H1 (cell line): ENCODE data around the gene ANKMY2. TPM values are rescaled to one million over a fixed set of nuclear protein-coding genes. Genes with fewer than 3 reads are reported as not detected.

Source experiments
- CTCF ChIA-PET: fragments of 300-600 bp; sonication (Branson Sonifier 250); formaldehyde crosslinking; loops from one replicate; lab custom pipeline; 2021; ENCODE audit not compliant: partially characterized antibody; lab: Charles Lee
- POLR2A ChIA-PET: fragments of 300-600 bp; sonication (Branson Sonifier 250); formaldehyde crosslinking; loops from one replicate; lab custom pipeline; 2021; ENCODE audit warnings: inconsistent platforms; ENCODE audit not compliant: partially characterized antibody; lab: Charles Lee
- DNase-seq, 2 experiments: peaks; one replicate each; pipeline versions ENCODE4 v3.0.0 to v3.0.0-alpha.2; 2010 to 2022; ENCODE audit warnings: low spot score in 2 of 2, low read depth in 1 of 2, mixed read lengths in 1 of 2
- FAIRE-seq: peaks from 2 replicates; lab custom pipeline; 2011; peaks lifted over from hg19 to GRCh38; lab: Jason Lieb, UNC
- H2AFZ ChIP-seq: 2 replicates; pipeline ENCODE4 v1.8.1; 2012; ENCODE audit warnings: low read length, inconsistent platforms
- H2AK5ac ChIP-seq: 2 replicates; pipeline ENCODE4 v1.6.1; 2013; ENCODE audit warnings: low read depth, low read length
- H2BK120ac ChIP-seq: replicated peaks from 2 replicates; pipeline ENCODE3; 2013; ENCODE audit warnings: low read depth, low read length, inconsistent platforms
- H2BK12ac ChIP-seq: 2 replicates; pipeline ENCODE4 v1.6.1; 2013; ENCODE audit warnings: low read depth, low read length
- H2BK15ac ChIP-seq: 2 replicates; pipeline ENCODE4 v1.6.1; 2013; ENCODE audit warnings: low read length
- H2BK20ac ChIP-seq: 2 replicates; pipeline ENCODE4 v1.6.1; 2013; ENCODE audit warnings: low read length
- H2BK5ac ChIP-seq: 2 replicates; pipeline ENCODE4 v1.6.1; 2013; ENCODE audit warnings: low read depth, low read length
- H3K14ac ChIP-seq: 2 replicates; pipeline ENCODE4 v1.6.1; 2013; ENCODE audit warnings: inconsistent platforms; ENCODE audit not compliant: insufficient read length
- H3K18ac ChIP-seq: 2 replicates; pipeline ENCODE4 v1.6.1; 2013; ENCODE audit warnings: low read length; ENCODE audit errors: extremely low read depth
- H3K23ac ChIP-seq: 2 replicates; pipeline ENCODE4 v1.6.1; 2013; ENCODE audit warnings: inconsistent platforms; ENCODE audit not compliant: insufficient read length
- H3K23me2 ChIP-seq: 2 replicates; pipeline ENCODE4 v1.6.1; 2013; ENCODE audit warnings: low read depth, low read length
- H3K27ac ChIP-seq: 2 replicates; pipeline ENCODE4 v1.6.1; 2011; ENCODE audit warnings: low read depth, low read length, inconsistent platforms
- H3K27me3 ChIP-seq, 4 experiments: replicated peaks in 1 of 4; 1 replicate in 1 of 4; 2 replicates in 3 of 4; pipeline versions ENCODE4 v1.6.1 to v1.8.1; 2011 to 2013; ENCODE audit warnings: low read length in 3 of 4, mild to moderate bottlenecking in 3 of 4, inconsistent platforms in 2 of 4, mixed read lengths in 2 of 4, moderate library complexity in 1 of 4; ENCODE audit not compliant: control insufficient read depth in 3 of 4, insufficient read depth in 3 of 4; ENCODE audit errors: extremely low read depth in 1 of 4
- H3K36me3 ChIP-seq, 4 experiments: 2 replicates each; pipeline versions ENCODE4 v1.6.1 to v1.8.1; 2011 to 2013; ENCODE audit warnings: mild to moderate bottlenecking in 4 of 4, low read length in 3 of 4, moderate library complexity in 2 of 4, control low read depth in 1 of 4, inconsistent platforms in 1 of 4; ENCODE audit not compliant: insufficient read depth in 4 of 4, control insufficient read depth in 2 of 4
- H3K4ac ChIP-seq: replicated peaks from 2 replicates; pipeline ENCODE3; 2013; ENCODE audit warnings: low read length, low read depth, mixed read lengths, inconsistent platforms; ENCODE audit not compliant: insufficient read length
- H3K4me1 ChIP-seq, 4 experiments: replicated peaks in 1 of 4; 1 replicate in 1 of 4; 2 replicates in 3 of 4; pipeline versions ENCODE4 v1.6.1 to v1.8.1; 2011 to 2013; ENCODE audit warnings: low read length in 3 of 4, inconsistent platforms in 2 of 4, mixed read lengths in 1 of 4; ENCODE audit not compliant: insufficient read depth in 4 of 4, control insufficient read depth in 3 of 4
- H3K4me2 ChIP-seq, 2 experiments: 2 replicates each; pipeline versions ENCODE4 v1.6.1 to v1.8.1; 2011 to 2013; ENCODE audit warnings: low read depth in 2 of 2, low read length in 2 of 2, control low read depth in 1 of 2, inconsistent platforms in 1 of 2, mild to moderate bottlenecking in 1 of 2; ENCODE audit not compliant: insufficient read depth in 1 of 2
- H3K4me3 ChIP-seq, 4 experiments: fragments of 200-600, 300-600 bp in 1 of 4; sonication (generic), shearing (Covaris generic), sonication (Bioruptor Twin) in 1 of 4; 2 replicates each; pipeline versions ENCODE4 v1.5.1 to v1.8.1; 2011 to 2016; ENCODE audit warnings: low read length in 4 of 4, low read depth in 3 of 4, control low read depth in 2 of 4, inconsistent platforms in 2 of 4, mild to moderate bottlenecking in 2 of 4, mixed read lengths in 1 of 4, moderate library complexity in 1 of 4; ENCODE audit not compliant: insufficient read depth in 2 of 4; ENCODE audit errors: extremely low read depth in 1 of 4
- H3K56ac ChIP-seq: replicated peaks from 2 replicates; pipeline ENCODE3; 2013; ENCODE audit warnings: low read depth, mild to moderate bottlenecking, mixed read lengths, low read length, inconsistent platforms; ENCODE audit not compliant: insufficient read length
- H3K79me1 ChIP-seq: 2 replicates; pipeline ENCODE4 v1.6.1; 2013; ENCODE audit warnings: low read depth, low read length, control low read depth
- H3K79me2 ChIP-seq, 2 experiments: 2 replicates each; pipeline versions ENCODE4 v1.6.1 to v1.8.1; 2012 to 2013; ENCODE audit warnings: low read length in 2 of 2, mild to moderate bottlenecking in 2 of 2, inconsistent platforms in 1 of 2; ENCODE audit not compliant: insufficient read depth in 2 of 2, control insufficient read depth in 1 of 2
- H3K9ac ChIP-seq, 4 experiments: replicated peaks in 1 of 4; 1 replicate in 1 of 4; 2 replicates in 3 of 4; pipeline versions ENCODE4 v1.6.1 to v1.8.1; 2011 to 2013; ENCODE audit warnings: low read depth in 3 of 4, low read length in 3 of 4, control low read depth in 2 of 4, mild to moderate bottlenecking in 2 of 4, moderate library complexity in 2 of 4, inconsistent platforms in 1 of 4; ENCODE audit errors: extremely low read depth in 1 of 4
- H3K9me3 ChIP-seq, 2 experiments: 2 replicates each; pipeline versions ENCODE4 v1.6.1 to v1.8.1; 2012 to 2013; ENCODE audit warnings: mild to moderate bottlenecking in 2 of 2, moderate library complexity in 2 of 2, control low read depth in 1 of 2, inconsistent platforms in 1 of 2, low read depth in 1 of 2, low read length in 1 of 2, mixed read lengths in 1 of 2; ENCODE audit not compliant: insufficient read depth in 2 of 2
- H4K20me1 ChIP-seq, 2 experiments: replicated peaks in 1 of 2; 2 replicates each; pipeline versions ENCODE3 to v1.8.1; 2011 to 2013; ENCODE audit warnings: inconsistent platforms in 2 of 2, low read length in 2 of 2, mild to moderate bottlenecking in 1 of 2; ENCODE audit not compliant: insufficient read depth in 2 of 2, control insufficient read depth in 1 of 2
- H4K5ac ChIP-seq: 2 replicates; pipeline ENCODE4 v1.6.1; 2013; ENCODE audit warnings: low read length, low read depth, mixed read lengths, inconsistent platforms; ENCODE audit not compliant: insufficient read length
- H4K8ac ChIP-seq: 2 replicates; pipeline ENCODE4 v1.8.0; 2013; ENCODE audit warnings: mild to moderate bottlenecking, moderate library complexity, low read length, inconsistent platforms; ENCODE audit not compliant: insufficient read depth; ENCODE audit errors: extremely low read depth
- H4K91ac ChIP-seq: replicated peaks from 2 replicates; pipeline ENCODE3; 2013; ENCODE audit warnings: low read length, mixed read lengths, inconsistent platforms; ENCODE audit not compliant: insufficient read length
- CBX5 ChIP-seq: fragments of 300-800, 300-1000 bp; sonication (generic); IDR thresholded peaks from 2 replicates; pipeline ENCODE4 v1.7.1; 2016; ENCODE audit warnings: antibody characterized with exemption, low read length, low read depth
- CEBPB ChIP-seq: IDR thresholded peaks from 2 replicates; pipeline ENCODE4 v1.6.1; 2012; ENCODE audit warnings: low read depth, low read length
- WGBS, 2 experiments: shearing (Covaris generic) in 1 of 2; methylation state at CpG; one replicate each; pipeline versions ENCODE4 v1.1.6 to v1.1.7; 2013 to 2015; ENCODE audit warnings: low lambda C conversion rate in 2 of 2, mixed read lengths in 2 of 2, inconsistent platforms in 1 of 2, low coverage in 1 of 2, missing lambda C conversion rate in 1 of 2; ENCODE audit not compliant: insufficient replicate concordance in 2 of 2, insufficient coverage in 1 of 2, insufficient read length in 1 of 2; ENCODE audit errors: extremely low coverage in 1 of 2, missing lambda C conversion rate in 1 of 2; 5-methylcytosine and 5-hydroxymethylcytosine counted together
- polyA plus RNA-seq, 7 experiments: library from polyadenylated mRNA; depleted of rRNA in 3 of 7; stranded (reverse) in 5 of 7; unstranded in 2 of 7; fragments of >200 nt in 5 of 7; fragments of 200-250 nt in 2 of 7; gene quantifications; 1 replicate in 5 of 7; 2 replicates in 1 of 7; 4 replicates in 1 of 7; pipeline versions ENCODE4 v1.2.1 to v1.2.3, GENCODE V29; 2011 to 2013; ENCODE audit warnings: missing spikeins in 2 of 7, mixed read lengths in 2 of 7
- total RNA-seq: library from RNA; stranded (reverse); fragmentation: NEBNext Ultra II Directional; extraction: Animal tissue kit (Norgen Biotek cat#: 25700); gene quantifications from 2 replicates; pipeline ENCODE4 v1.2.1, GENCODE V29; 2021

The ANKMY2 gene
- total and polyA plus RNA-seq, 2 of the 8 experiments (the other 6 are each of a cell fraction or from before 2014, with no cell fraction given) = 5.2 to 9.3 TPM

DNA sequence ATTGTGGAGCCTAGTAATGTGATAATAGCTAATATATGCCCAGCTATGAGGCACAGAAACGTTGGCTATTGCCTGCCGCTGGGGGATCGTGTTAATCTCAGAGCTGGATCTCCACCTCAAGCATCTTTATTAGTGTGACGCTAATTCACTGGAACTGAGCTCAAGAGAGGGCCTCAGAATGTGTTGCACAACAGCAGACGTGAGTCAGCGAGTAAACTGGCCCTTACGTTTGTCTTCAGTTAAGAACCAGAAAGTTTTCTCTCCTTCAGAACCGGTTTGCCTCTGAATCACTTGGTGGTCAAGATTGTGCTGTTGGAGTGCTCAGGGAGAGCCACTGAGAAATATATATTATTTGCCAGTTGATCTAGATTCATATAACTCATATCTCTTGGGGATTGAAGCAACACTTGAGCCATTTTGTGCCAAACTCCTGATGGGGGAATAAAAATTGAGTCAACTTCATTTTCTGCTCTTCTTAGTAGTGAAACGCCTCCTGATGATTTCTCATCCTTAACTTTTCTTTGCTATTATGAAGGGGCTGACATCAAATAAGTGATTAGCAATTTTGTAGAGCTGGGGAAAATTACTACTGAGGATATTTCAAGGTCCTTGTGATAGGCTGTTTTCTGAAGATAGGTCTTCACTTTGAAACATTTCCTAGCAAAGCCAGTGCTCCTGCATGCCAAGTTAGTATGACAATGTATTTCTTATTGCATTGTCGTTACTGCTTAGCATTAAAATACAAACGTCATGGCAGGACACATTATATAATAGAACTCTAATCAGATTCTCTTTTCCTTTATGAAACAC is 22.7 kb upstream of the ANKMY2 start:
- Histone ChIP-seq H3K27ac (no peak overlapping the region), H4K20me1 (no peaks in the 10 kb centered on the region), H3K23me2 (no peaks in the 10 kb centered on the region), H3K4me1 (peaks cover 0 to 13% (median 5%) of the 10 kb centered on the region in 4 experiments; a peak in 4 of 7 replicates), H3K4me3 (no peak overlapping the region), H2BK15ac (no peak overlapping the region), H3K4me2 (no peak overlapping the region), H3K9ac (no peak overlapping the region), H3K79me2 (peaks cover 3 to 71% of the 10 kb centered on the region in 2 experiments; a peak in 3 of 4 replicates), H4K5ac (no peak overlapping the region), H2BK20ac (no peak overlapping the region), H3K79me1 (no peaks in the 10 kb centered on the region; the same call in 1 of the 2 replicates), H2AK5ac (no peak overlapping the region), H3K36me3 (peaks cover 0 to 16% (median 1%) of the 10 kb centered on the region in 4 experiments; a peak in 3 of 8 replicates), H3K14ac (no peak overlapping the region), H4K8ac (no peak overlapping the region), H2BK120ac (no peak overlapping the region), H3K4ac (no peak overlapping the region), H4K91ac (no peak overlapping the region), H2BK12ac (no peak overlapping the region), H3K27me3 (no peaks in the 10 kb centered on the region), H3K23ac (no peak overlapping the region), H3K18ac (no peak overlapping the region), H3K9me3 (no peaks in the 10 kb centered on the region), H3K56ac (no peak overlapping the region), H2BK5ac (no peak overlapping the region), H2AFZ (no peak overlapping the region)
- DNase-seq (no peak), FAIRE-seq (no peak)
- POLR2A ChIA-PET = interaction anchor here (0.7 to 1.0 kb wide), 3 partner anchors 21 to 40 kb away, joined by 3 read pairs; partner anchors contain the start of genes ANKMY2 and BZW2
- CTCF ChIA-PET = interaction anchor here (0.7 kb wide), 1 partner anchor 104 kb away, joined by 3 read pairs; no protein-coding TSS in a partner anchor
- 92% methylated on average over 11 of the region's 11 CpGs; no CpG with 5 or more reads in 1 of the 2 experiments for WGBS, 2 experiments
- TF ChIP-seq CBX5 = no peak
- TF ChIP-seq CEBPB = peak; percentile 86
